ENCODE measurements around the gene HTR5A.

Gene HTR5A

DNA sequence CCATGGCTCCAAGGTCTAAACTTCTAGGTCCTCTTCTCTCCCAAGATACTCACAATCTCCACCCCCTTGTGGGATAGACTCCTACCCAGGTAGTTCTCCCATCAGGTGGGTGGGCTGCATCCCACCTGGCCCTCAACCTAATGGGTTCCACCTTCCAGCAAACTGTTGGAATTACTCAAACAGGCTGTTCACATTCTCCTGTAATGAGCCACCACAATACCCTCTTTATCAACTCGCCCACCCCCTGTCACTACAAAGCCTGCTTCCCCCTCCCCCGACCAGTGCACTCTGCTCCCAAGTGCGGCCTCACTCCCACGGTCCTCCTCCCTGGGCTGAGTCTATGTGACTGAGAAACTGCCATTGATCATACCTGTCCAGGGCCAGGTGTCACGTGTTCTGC lies 10.4 kb upstream of the HTR5A start:
- TF ChIP-seq, protein P1, sequence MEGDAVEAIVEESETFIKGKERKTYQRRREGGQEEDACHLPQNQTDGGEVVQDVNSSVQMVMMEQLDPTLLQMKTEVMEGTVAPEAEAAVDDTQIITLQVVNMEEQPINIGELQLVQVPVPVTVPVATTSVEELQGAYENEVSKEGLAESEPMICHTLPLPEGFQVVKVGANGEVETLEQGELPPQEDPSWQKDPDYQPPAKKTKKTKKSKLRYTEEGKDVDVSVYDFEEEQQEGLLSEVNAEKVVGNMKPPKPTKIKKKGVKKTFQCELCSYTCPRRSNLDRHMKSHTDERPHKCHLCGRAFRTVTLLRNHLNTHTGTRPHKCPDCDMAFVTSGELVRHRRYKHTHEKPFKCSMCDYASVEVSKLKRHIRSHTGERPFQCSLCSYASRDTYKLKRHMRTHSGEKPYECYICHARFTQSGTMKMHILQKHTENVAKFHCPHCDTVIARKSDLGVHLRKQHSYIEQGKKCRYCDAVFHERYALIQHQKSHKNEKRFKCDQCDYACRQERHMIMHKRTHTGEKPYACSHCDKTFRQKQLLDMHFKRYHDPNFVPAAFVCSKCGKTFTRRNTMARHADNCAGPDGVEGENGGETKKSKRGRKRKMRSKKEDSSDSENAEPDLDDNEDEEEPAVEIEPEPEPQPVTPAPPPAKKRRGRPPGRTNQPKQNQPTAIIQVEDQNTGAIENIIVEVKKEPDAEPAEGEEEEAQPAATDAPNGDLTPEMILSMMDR (IDR thresholded peaks at IDR 0.05; ENCODE audit: low read length, missing control alignments), result no peak
- DNase-seq (ENCODE audit: low read depth), result no peak
- H3K4me3 ChIP-seq (replicated peaks; ENCODE audit: low read depth, low read length), result no peak overlapping the region

DNA sequence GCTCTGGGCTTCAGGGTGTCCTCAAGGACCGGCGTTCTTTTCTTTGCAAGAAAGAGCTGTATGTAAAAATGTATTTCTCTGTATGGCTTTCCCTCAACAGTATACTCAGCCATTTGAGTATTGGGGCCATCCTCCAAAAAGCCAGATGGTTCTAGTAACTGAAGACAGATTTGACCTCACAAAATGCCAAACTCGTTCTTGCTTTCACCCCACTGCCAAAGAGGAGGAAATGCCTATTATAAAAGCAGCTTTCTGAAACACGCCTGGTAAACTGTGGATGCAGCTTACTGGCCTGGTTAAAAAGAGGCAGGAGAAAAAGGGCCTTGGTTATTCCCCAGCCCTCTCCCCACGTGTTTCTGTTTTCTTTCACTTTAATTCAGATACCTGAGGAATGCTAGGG lies 7.7 kb upstream of the HTR5A start:
- TF ChIP-seq, protein P1 (IDR thresholded peaks at IDR 0.05; ENCODE audit: low read length, missing control alignments), result no peak
- no peak overlapping the region for H3K4me3 ChIP-seq (replicated peaks; ENCODE audit: low read depth, low read length)
- no peak for DNase-seq (ENCODE audit: low read depth)

DNA sequence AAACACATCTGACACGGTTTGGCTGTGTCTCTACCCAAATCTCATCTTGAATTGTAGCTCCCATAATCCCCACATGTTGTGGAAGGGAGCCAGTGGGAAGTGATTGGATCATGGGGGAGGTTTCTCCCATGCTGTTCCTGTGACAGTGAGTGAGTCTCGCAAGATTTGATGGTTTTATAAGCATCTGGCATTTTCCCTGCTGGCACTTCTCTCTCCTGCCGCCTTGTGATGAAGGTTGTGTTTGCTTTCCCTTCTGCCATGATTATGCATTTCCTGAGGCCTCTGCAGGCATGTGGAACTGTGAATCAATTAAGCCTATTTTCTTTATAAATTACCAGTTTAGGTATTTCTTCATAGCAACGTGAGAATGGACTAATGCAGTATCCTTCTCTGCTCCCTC lies 5.9 kb upstream of the HTR5A start:
- no peak overlapping the region for H3K4me3 ChIP-seq (replicated peaks; ENCODE audit: low read depth, low read length)
- TF ChIP-seq, protein P1 (IDR thresholded peaks at IDR 0.05; ENCODE audit: low read length, missing control alignments), result no peak
- DNase-seq (ENCODE audit: low read depth), result no peak

DNA sequence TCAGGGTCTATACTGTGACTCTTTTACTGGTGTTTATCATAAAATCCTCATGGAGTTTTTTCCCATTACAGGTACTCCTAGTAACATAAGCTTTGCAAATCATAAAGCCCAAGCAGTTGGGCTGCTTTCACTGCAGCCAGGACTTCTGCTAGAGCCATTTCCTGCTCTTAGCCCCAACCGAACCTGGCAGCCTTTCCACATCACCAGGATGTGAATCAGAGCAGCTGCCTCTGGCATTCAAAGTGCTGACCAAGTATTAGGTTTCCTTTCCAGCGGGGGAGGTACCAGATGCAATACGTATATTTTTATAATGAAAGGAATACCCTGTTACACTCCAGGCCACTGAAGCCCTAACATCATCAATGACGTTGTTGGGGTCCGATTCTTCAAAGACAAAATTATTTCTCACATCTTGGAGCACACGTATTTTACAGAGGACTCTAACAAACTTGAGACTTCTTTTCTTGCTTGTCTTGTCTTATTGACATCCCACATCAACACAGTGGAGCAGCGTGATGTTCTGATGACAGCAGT lies 3.6 kb upstream of the HTR5A start:
- DNase-seq (ENCODE audit: low read depth), result peak; percentile 68
- TF ChIP-seq, protein P1 (IDR thresholded peaks at IDR 0.05; ENCODE audit: low read length, missing control alignments), result no peak
- H3K4me3 ChIP-seq (replicated peaks; ENCODE audit: low read depth, low read length), result no peak overlapping the region

DNA sequence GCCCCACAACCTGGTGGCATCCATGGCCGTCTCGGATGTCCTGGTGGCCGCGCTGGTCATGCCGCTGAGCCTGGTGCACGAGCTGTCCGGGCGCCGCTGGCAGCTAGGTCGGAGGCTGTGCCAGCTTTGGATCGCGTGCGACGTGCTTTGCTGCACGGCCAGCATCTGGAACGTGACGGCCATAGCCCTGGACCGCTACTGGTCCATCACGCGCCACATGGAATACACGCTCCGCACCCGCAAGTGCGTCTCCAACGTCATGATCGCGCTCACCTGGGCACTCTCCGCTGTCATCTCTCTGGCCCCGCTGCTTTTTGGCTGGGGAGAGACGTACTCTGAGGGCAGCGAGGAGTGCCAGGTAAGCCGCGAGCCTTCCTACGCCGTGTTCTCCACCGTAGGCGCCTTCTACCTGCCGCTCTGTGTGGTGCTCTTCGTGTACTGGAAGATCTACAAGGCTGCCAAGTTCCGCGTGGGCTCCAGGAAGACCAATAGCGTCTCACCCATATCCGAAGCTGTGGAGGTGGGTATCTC lies 1.1 kb downstream of the HTR5A start:
- TF ChIP-seq, protein P1 (IDR thresholded peaks at IDR 0.05; ENCODE audit: low read length, missing control alignments), result no peak
- DNase-seq (ENCODE audit: low read depth), result no peak
- no peak overlapping the region for H3K4me3 ChIP-seq (replicated peaks; ENCODE audit: low read depth, low read length)

DNA sequence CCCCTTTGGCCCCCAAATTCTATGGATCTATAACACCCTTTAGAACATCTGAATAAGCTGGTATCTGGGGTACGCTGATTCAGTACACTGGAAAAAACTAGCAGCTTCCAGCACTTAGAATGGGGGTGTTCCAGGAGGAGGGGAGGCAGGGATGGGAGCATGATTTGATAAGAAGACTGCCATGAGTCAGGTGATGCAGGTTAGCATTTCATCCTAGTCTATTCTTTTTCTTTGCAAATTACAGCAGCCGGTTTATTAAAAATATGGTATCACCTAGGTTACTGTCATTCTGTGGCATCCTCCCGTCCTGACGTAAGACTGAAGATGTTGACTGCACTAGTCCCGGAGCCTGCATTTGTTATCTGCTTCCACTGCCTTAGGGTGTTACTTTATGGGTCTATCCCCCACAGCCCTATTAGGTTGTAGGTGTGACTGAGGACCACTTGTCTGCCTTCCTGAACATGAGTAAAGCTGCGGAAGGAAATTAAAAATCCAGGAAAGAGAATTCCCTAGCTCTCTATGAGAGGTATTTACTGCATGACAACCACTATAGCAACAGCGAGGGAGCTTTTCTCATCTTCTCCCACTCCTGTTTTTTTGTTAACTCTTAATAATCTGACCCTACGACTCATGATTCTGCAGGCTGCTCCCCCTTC lies 1.9 kb downstream of the HTR5A start:
- TF ChIP-seq, protein P1 (IDR thresholded peaks at IDR 0.05; ENCODE audit: low read length, missing control alignments), result no peak

DNA sequence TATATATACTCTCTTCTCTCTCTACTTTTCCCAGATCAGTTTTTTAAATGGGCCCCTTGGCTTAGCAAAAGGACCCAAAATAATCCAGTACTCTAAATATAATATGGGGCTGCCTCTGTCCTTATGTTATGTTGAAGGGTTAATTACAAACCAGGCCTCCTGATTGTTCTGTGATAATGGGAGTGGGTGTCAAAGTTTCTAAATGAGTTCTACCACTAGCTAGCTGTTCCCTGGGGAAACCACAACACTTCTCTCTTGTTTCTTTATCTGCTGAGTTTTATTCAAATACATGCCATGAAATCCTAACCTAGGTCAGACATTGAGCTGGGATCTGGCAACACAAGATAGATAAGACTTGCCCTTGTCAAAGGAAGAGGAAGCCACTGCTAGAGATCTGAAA lies 3.8 kb downstream of the HTR5A start:
- TF ChIP-seq, protein P1 (IDR thresholded peaks at IDR 0.05; ENCODE audit: low read length, missing control alignments), result no peak
- H3K4me3 ChIP-seq (replicated peaks; ENCODE audit: low read depth, low read length), result no peak overlapping the region
- DNase-seq (ENCODE audit: low read depth), result no peak

More for the DNA sequence above, 1.9 kb downstream of the HTR5A start:
- no peak for DNase-seq (ENCODE audit: low read depth)
- no peak overlapping the region for H3K4me3 ChIP-seq (replicated peaks; ENCODE audit: low read depth, low read length)
